HG03457 (cell line): Measurements from ENCODE around the gene SLC35D2.
"Not testable (repeated sequence)": the region's sequence is repeated elsewhere in the genome, so short reads cannot be mapped to it uniquely, and the experiment has no call there.

Experiments used
- ATAC-seq: cut with Tn5 transposase; IDR thresholded peaks from one replicate; pipeline ENCODE4 v1.9.1; 2021; ENCODE audit warnings: moderate number of reproducible peaks; ENCODE audit not compliant: unreplicated experiment

SLC35D2 gene

GRCh38 chr9:96317335-96317980, 66.1 kb downstream of the SLC35D2 start:
- no peak for ATAC-seq

- ATAC-seq = no peak
Measured at GRCh38 chr9:96309850-96310249, 73.7 kb downstream of the SLC35D2 start.

GRCh38 chr9:96306958-96307357, 76.6 kb downstream of the SLC35D2 start:
- not testable (repeated sequence) for ATAC-seq

- ATAC-seq = no peak
Measured at GRCh38 chr9:96305171-96305570, 78.3 kb downstream of the SLC35D2 start.

GRCh38 chr9:96304230-96304629, 79.3 kb downstream of the SLC35D2 start:
- no peak for ATAC-seq

GRCh38 chr9:96302021-96302420, 81.5 kb downstream of the SLC35D2 start, which contains the start of gene HSD17B3:
Gene HSD17B3 (minus strand): TSS chr9:96302176. CDS start chr9:96302104, 72 bp downstream.
- ATAC-seq = no peak

GRCh38 chr9:96299823-96300222, 83.7 kb downstream of the SLC35D2 start:
- ATAC-seq = no peak

GRCh38 chr9:96294159-96294545, 89.4 kb downstream of the SLC35D2 start:
- ATAC-seq = no peak

GRCh38 chr9:96293498-96294158, 89.9 kb downstream of the SLC35D2 start:
- no peak for ATAC-seq

GRCh38 chr9:96289392-96289791, 94.1 kb downstream of the SLC35D2 start:
- no peak for ATAC-seq

- ATAC-seq = no peak
Measured at GRCh38 chr9:96281641-96282040, 101.9 kb downstream of the SLC35D2 start.

- ATAC-seq = no peak
Measured at GRCh38 chr9:96279932-96280331, 103.6 kb downstream of the SLC35D2 start.

- no peak for ATAC-seq
Measured at GRCh38 chr9:96274939-96275338, 108.6 kb downstream of the SLC35D2 start.
